ENCODE data around the gene MYH7.

DNA sequence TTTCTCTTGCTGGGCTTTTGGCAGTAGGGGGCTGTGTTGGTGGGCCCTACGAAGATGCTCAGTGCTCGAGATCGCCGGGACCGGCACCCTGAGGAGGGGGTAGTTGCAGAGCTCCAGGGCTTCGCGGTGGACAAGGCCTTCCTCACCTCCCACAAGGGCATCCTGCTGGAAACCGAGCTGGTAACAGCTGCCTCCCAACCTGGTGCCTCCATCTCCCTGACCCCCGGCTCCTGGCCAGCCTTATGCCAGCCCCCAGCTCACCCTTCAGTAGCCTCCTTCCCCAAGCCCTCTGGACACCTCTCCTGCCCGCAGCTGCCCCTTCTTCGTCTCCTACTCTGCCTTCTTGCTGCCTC lies 58.3 kb downstream of the MYH7 start:
- no peak for TF ChIP-seq EZH2 (IDR thresholded peaks at IDR 0.05)
- no peak for TF ChIP-seq POLR2AphosphoS5 (IDR thresholded peaks at IDR 0.05; ENCODE audit: borderline replicate concordance, low read depth, low read length)

Data from SK-N-MC (cell line).